DMS153 treated with DMSO at 0.1 percent for 48 hours (cell line): ENCODE measurements around the gene SLC39A12.

Experiments used
- DNase-seq: peaks from one replicate; lab custom pipeline; 2025; ENCODE audit not compliant: unreplicated experiment; lab: John Stamatoyannopoulos, UW

SLC39A12 gene

GRCh38 chr10:17961551-17962422, 10.1 kb downstream of the SLC39A12 start:
- no peak for DNase-seq

- DNase-seq = no peak
These were observed 11.7 kb downstream of the SLC39A12 start for GRCh38 chr10:17963431-17963830.

GRCh38 chr10:17965649-17966235, 14.0 kb downstream of the SLC39A12 start:
- DNase-seq = no peak

GRCh38 chr10:17974505-17974904, 22.8 kb downstream of the SLC39A12 start:
- DNase-seq = no peak

DNA sequence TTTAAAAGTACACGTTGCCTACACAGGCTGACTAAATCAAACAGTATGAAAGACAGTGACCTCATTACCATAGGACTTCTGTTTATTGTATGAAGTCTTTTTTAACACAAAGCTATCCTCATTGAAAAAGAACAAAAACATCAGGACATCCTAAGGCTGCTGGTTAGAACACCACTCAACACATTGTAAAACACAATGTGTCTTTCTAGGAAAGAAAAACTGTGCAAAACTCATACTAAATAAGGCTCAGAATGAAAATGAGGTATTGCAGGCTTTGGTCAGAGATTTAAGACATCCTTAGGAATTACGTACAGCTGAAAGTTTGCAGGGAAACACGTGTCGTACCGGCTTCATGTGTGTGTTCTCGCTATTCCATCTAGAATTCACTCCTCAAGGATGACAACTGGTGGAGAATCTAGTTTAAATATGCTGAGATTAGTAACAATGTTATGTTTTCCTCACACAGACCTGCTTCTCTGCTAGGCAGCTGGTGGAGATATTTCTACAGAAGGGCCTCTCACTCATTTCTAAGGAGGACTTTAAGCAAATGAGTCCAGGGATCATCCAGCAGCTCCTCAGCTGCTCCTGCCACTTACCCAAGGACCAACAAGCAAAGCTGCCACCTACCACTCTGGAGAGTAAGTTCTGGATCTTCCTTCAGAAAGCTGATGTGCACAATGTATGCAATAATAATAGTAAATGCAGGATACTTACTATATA, 29.3 kb downstream of the SLC39A12 start:
- DNase-seq = no peak

DNA sequence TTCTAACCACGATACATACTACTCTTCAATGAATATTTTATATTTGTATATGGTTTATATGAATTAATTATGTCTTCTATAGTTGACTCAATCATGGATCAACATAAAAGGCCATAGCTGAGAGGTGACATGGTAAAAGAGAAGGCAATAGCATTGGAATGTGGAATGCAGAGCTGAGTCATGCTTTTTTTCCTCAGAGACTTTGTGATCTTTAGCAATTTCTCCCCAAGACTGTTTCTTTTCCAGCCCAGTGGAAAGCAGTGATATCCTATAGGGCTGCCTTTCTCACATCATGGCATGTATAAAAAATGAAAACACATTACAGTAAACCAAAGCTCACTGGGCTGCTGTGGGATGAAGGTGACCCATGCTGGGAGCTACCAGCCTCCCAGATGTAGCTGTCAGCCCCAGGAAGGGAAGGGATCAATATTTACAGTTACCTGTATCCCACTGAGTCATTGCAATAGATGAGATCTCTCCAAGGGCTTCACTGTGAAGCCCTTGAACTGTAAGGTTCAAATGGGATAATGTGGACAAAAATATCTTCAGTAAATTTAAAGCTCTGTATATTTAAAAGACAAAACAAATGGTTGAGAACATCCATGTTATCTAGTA, 30.2 kb downstream of the SLC39A12 start:
- no peak for DNase-seq

- no peak for DNase-seq
These were observed 32.3 kb downstream of the SLC39A12 start for GRCh38 chr10:17984056-17984455.

DNA sequence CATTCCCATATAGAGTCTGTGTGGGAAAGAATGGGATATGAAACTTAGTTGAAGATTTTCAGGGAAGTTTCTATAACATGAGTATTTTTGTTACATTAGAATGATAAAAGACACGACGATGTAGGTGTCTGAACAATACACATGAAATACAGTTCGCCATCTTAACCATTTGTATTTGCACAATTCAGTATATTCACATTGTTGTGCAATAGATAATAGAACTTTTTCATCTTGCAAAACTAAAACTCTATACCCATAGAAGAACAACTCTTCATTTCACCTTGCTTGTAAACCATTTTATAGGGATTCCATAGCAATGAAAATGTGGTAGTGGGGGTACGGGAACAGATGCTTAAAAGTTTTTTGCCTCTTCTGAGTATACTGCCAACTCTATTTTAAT, 32.8 kb downstream of the SLC39A12 start:
- no peak for DNase-seq

- no peak for DNase-seq
These were observed 38.4 kb downstream of the SLC39A12 start for GRCh38 chr10:17989908-17990767.

- DNase-seq = no peak
These were observed 40.5 kb downstream of the SLC39A12 start for GRCh38 chr10:17992266-17992665.

DNA sequence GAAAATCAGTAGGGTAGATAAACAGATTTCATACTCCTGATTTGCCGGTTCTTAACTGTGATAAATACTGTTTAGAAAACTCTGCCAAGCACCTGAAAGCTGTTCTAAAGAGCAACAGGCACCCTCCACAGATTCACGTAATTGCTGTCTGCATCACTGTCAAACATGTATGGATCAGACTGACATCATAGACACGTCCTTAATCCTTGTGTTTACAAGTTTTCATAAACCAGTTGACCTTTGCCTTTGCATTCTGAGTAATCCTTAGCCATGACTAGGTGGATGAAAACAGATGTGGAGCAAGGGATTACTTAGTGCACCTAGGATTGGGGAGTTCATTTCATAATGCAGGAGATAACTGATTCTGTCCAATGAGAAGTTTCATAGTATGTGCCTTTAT, 41.6 kb downstream of the SLC39A12 start:
- no peak for DNase-seq

GRCh38 chr10:18000601-18001000, 48.9 kb downstream of the SLC39A12 start:
- no peak for DNase-seq

DNA sequence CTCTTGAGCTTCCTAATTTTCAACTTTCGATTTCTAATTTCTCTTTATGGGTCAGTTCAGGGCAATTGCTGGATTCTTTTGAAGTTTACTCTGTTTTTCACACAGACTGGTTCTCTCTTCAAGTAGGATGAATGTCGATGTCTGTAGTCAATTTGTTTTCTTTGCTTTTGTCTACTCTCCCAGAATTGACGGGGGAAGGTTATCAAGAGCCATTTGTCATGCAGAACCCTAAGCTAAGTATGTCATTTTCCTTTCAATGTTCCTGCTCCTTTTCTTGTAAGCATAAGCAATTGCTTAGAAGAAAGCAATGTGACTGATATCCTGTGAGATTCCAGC, 53.7 kb downstream of the SLC39A12 start:
- no peak for DNase-seq

DNA sequence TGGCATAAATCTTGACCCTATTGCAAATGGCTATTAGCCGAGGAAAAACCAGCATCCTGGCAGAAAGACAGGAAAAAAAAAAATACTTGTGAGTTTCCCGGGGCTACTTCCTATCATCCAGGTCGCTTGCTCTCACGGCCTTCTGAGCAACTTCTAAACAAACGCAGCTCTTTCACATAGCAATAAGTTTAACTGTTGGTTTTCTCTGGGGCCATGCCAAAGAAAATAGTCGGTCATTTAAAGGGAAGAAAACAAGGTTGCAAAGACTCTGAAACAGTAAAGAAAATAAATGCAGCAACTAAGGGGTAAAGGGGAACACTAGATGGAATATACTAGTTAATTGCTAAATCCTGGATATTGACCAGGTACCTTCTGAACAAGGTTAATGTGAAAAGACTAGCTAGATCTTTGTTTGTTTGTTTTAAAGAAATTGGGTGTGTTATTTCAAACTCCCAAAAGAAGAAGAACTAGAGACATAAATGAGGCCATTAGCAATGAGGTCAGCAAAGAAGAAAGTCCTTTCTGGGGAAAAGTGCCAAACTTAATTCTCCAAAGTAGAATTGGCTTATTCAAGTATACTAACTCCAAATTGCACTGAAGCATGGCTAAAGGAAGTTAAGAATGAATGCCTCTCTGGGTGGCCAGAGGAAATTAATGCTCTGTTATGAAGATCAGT, 54.2 kb downstream of the SLC39A12 start:
- DNase-seq = no peak

- no peak for DNase-seq
These were observed 57.3 kb downstream of the SLC39A12 start for GRCh38 chr10:18008986-18009385.

DNA sequence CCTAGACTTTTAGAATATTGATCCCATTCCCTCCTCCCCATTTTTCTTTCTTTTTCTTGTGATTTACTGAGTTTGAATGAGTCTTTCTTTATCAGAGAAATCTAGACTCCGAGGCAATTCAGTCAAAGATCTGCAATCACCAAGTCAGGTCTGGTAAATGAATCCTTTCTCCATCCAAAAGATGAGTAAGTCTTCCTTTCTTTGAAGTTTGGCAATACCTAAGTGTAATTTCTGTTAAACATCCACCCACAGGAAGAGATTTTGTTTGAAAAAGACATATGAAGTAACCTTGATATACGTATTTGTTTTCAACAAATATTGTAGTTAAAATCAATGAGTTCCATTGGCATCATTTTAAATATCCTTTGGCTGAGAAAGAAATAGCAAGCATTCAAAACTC, 58.3 kb downstream of the SLC39A12 start:
- no peak for DNase-seq

- no peak for DNase-seq
These were observed 68.8 kb downstream of the SLC39A12 start for GRCh38 chr10:18020523-18020922.

DNA sequence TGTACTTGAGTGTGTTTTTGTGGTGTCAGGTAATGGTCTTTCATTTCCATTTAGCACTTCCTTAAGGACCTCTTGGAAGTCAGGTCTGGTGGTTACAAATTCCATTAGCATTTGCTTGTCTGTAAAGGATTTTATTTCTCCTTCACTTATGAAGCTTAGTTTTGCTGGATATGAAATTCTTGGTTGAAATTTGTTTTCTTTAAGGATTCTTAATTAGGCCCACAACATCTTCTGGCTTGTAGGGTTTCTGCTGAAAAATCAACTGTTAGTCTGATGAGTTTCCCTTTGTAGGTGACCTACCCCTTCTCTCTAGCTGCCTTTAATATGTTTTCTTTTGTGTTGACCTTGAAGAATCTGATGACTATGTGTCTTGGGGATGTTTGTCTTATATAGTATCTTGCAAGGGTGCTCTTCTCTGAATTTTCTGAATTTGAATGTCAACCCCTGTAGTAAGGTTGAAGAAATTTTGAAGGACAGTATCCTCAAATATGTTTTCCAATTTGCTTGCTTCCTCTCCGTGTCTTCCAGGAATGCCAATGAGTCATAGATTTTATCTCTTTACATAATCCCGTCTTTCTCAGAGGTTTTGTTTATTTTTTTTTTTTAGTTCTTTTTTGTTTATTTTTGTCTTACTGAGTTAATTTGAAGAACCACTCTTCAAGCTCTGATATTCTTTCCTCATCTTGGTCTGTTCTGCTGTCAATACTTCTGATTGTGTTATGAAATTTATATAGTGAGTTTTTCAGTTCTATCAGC, 70.2 kb downstream of the SLC39A12 start:
- DNase-seq = no peak
